ENCODE measurements around the gene NAP1L5.

DNA sequence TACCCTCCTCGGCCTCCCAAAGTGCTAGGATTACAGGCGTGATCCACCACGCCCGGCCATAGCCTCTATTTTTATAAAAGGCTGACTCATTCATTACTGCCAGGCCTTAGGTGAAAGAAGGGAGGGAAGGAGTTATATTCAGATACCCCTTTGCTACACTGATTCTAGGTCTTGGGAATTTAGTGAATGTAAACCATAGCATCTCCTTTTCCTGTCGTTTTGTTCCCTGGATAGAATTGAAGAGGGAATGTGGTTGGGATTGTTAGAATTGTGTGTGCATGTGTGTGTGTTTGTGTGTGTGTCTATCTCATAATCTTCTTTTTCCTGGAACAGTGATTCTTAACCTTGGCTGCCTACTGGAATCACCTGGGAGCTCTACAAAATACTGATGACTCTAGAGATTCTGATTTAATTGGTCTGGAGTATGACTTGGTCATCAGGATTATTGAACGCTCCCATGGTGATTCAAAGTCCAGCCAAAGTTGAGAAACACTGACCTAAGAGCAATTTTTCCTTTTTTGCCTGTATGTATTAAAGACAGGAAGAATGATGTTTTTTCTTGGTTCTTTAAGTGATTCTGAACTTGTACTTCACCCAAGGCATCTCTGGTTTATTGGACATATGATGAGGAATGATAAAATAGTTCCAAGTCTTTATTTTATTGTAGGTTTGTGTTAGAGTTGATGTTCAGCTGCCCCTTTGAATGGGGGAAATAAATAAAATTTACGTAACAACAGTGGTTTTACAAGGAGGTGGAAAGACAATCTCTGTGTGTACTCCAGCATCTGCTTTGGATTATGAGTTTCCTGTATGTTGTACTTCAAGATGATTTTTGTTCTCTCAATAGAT lies 37.0 kb downstream of the NAP1L5 start:
- no peak for TF ChIP-seq CTCF (IDR thresholded peaks at IDR 0.05)
- TF ChIP-seq, protein P1, sequence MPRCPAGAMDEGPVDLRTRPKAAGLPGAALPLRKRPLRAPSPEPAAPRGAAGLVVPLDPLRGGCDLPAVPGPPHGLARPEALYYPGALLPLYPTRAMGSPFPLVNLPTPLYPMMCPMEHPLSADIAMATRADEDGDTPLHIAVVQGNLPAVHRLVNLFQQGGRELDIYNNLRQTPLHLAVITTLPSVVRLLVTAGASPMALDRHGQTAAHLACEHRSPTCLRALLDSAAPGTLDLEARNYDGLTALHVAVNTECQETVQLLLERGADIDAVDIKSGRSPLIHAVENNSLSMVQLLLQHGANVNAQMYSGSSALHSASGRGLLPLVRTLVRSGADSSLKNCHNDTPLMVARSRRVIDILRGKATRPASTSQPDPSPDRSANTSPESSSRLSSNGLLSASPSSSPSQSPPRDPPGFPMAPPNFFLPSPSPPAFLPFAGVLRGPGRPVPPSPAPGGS (IDR thresholded peaks at IDR 0.05): no peak
- TF ChIP-seq POLR2A (IDR thresholded peaks at IDR 0.05; ENCODE audit: low read length): no peak

All from A549 (cell line).